Subcutaneous adipose tissue (tissue), 4 donors: ENCODE measurements around the gene OSBPL3. TPM values are rescaled to one million over a fixed set of nuclear protein-coding genes. Genes with fewer than 3 reads are reported as not detected.

Experiments used
- total RNA-seq, 4 donors: library from RNA; depleted of rRNA; stranded (reverse); fragments of >200 nt; gene quantifications; one replicate each; pipeline ENCODE4 v1.1.0, GENCODE V29; 2016
- TF ChIP-seq, protein P1 (sequence below): fragments of 450-650 bp; IDR thresholded peaks from one replicate; pipeline ENCODE4 v1.5.1; 2016; ENCODE audit warnings: low read depth, mild to moderate bottlenecking, control low read depth, antibody characterized with exemption, moderate library complexity

The OSBPL3 gene
- total RNA-seq, 4 donors from 2014 or later, result 4.9 to 33.1 (median 9.4) TPM

DNA sequence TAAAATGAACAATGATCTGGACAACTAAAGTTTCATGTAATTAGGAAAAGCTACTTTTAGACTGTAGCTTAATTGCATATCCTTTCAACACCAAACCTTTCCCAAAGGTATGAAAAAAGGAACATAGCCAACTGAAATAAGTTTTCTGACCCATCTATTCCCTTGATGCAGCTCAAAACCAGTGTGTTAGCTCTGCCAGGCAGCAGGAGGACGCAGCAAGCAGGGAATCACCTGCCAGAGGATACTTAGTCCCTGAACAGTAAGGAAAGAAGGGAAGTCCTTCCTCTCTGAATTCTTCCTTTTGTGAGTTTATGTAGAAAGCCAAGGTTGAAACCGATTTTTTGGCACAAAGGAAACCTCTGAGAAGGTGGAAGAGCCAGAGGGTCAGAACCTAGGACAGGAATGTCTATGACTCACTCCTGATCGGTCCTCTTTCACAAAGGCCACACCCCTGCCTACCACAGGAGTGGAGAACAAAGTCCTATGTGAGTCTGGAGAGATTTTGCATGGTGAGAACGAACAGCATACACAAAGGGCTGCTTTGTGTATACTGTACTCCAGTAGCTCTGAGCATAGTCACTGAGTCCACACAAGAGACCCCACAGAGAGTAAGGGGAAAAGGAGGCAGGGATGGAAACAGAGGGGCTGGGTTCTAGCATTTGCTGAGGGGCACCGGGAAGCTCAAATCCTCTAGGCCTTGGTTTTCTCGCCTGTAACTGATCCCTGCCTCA lies 153.9 kb downstream of the OSBPL3 start:
- TF ChIP-seq, protein P1, sequence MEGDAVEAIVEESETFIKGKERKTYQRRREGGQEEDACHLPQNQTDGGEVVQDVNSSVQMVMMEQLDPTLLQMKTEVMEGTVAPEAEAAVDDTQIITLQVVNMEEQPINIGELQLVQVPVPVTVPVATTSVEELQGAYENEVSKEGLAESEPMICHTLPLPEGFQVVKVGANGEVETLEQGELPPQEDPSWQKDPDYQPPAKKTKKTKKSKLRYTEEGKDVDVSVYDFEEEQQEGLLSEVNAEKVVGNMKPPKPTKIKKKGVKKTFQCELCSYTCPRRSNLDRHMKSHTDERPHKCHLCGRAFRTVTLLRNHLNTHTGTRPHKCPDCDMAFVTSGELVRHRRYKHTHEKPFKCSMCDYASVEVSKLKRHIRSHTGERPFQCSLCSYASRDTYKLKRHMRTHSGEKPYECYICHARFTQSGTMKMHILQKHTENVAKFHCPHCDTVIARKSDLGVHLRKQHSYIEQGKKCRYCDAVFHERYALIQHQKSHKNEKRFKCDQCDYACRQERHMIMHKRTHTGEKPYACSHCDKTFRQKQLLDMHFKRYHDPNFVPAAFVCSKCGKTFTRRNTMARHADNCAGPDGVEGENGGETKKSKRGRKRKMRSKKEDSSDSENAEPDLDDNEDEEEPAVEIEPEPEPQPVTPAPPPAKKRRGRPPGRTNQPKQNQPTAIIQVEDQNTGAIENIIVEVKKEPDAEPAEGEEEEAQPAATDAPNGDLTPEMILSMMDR, result no peak

DNA sequence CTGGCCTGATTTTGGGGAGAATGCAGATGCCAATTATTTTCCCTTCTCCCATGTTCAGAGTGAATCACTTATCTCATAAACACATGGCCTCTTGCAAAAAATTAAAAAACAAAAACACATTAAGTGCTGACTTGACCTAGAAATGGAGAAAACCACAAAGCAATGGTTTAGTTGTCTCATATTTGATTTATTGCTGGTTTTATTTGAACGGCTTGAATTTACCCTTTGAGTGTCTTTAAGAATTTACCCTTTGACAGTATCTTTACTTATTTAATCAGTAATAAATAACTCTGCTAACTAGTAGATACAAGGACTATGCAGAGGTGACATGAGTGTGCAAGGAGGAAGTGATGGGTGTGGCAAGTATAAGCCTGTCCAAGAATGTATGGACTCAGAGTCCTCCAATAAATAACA lies 154.6 kb downstream of the OSBPL3 start:
- TF ChIP-seq, protein P1, result no peak

DNA sequence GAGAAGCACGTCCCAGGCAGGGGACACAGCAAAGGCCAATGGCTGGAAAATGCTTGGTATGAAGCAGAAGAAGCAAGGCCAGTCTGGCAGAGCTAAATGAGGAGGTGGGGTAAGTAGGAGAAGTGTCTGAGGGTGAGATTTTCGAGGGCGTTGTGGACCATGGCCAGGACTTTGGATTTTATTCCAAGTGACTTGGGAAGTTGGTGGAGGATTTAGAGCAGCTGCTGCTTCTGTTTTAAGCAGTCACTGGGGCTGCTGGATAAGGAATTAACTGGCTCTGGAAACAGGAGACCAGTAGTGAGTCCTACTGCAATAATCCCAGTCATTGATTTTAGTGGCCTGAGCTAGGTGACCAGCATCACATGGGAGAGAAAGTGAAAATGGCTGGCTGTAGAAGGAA lies 155.1 kb downstream of the OSBPL3 start:
- TF ChIP-seq, protein P1, result no peak

DNA sequence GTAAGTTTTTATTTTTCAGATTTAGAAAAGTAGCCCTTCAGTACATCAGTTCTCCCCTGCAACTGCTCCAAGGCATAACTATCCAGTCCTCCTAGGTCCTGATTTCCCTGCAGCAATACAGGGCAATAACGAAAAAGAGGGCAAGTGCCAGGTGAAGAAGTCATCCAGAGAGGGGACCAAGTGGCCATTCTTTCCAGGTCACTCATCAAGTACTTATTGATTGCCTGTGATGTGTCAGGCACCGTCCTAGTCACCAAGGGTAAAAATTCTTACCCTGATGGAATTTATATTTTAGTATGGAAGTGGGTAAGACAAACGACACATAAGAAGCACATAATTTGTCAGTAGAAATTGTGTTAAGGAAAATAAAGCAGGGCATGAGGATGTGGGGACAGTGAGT lies 155.6 kb downstream of the OSBPL3 start:
- TF ChIP-seq, protein P1, result no peak

DNA sequence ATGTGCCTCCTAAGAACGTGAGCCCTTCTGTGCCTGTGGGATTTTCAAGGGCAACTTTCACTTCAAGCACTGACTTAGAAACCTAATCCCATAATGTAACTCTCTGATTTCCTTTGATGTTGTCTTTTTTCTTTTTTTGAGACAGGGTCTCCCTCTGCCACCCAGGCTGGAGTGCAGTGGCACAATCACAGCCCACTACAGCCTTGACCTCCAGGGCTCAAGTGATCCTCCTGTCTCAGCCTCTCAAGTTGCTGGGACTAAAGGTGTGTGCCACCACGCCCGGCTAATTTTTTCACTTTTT lies 158.3 kb downstream of the OSBPL3 start:
- TF ChIP-seq, protein P1, result no peak

DNA sequence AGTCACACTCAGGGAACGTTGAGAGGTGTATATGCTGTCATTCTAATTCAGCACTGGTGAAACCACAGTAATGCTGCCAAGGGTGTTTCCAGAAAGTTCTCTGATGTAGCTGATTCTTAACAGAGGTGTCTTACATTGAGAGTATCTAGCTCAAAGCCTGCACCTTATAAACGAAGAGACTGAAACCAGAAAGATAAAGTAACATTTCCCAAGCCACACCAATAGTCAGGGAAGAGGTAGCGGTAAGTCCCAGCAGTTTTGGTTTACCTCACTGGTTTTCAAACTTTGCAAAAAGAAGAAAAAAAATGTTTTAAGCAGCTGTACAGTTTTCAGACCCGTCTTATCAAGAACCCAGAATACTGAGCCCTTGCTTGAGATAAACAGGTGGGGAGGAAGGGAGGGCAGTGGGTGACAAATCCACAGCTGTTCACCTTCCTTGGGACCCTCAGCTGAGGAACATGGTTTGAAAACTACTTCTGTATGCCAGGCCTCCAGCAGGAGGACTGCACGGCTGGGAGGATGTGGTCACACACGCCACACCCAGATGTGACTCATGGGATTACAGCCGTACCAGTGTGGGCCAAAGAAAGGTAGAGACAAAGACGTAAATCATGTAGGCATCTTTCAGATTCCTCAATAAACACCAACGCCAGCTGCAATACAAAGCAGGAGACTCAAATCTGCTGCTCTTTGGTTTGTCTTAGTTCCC lies 158.8 kb downstream of the OSBPL3 start:
- TF ChIP-seq, protein P1, result no peak

DNA sequence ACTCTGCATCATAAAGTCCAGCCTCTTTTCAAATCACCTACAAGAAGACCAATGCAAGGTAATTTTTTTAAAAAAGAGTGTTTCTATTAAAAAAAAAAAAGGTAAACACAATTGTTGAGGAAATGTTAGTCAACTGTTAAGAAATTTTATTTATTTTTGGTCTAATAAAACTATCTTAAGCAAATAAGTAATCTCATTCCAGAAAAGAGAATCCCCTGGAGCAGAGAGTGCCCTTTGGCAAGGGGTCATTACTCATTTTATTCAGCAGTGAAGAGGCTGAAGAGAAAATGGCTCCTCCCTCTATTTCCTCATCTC lies 159.3 kb downstream of the OSBPL3 start:
- TF ChIP-seq, protein P1, result no peak
